Large intestine (tissue), 3 donors: ENCODE data around the gene CLDN6. TPM values are rescaled to one million over a fixed set of nuclear protein-coding genes. Genes with fewer than 3 reads are reported as not detected.

Experiments used
- DNase-seq, 2 donors: peaks; one replicate each; pipeline versions ENCODE4 v3.0.0 to v3.0.0-alpha.2; 2013
- H3K27ac ChIP-seq: one replicate; pipeline ENCODE4 v1.5.1; 2013; ENCODE audit warnings: low read length
- H3K27me3 ChIP-seq: 2 replicates; pipeline ENCODE4 v1.6.1; 2013; ENCODE audit warnings: low read length; ENCODE audit not compliant: control insufficient read depth, insufficient read depth
- H3K36me3 ChIP-seq: 2 replicates; pipeline ENCODE4 v1.6.1; 2013; ENCODE audit warnings: low read length; ENCODE audit not compliant: control insufficient read depth, insufficient read depth
- H3K4me1 ChIP-seq: one replicate; pipeline ENCODE4 v1.6.1; 2013; ENCODE audit warnings: low read length; ENCODE audit not compliant: control insufficient read depth, insufficient read depth
- H3K4me3 ChIP-seq: one replicate; pipeline ENCODE4 v1.5.1; 2013; ENCODE audit warnings: low read length
- H3K9me3 ChIP-seq: one replicate; pipeline ENCODE4 v1.6.1; 2013; ENCODE audit warnings: mild to moderate bottlenecking, low read depth, low read length, moderate library complexity; ENCODE audit not compliant: control insufficient read depth
- WGBS: methylation state at CpG from one replicate; pipeline ENCODE4 v1.1.5; 2013; ENCODE audit warnings: low lambda C conversion rate; ENCODE audit not compliant: insufficient coverage; 5-methylcytosine and 5-hydroxymethylcytosine counted together
- polyA plus RNA-seq: library from polyadenylated mRNA; unstranded; fragments of 120-200 nt; gene quantifications from one replicate; pipeline ENCODE4 v1.2.1, GENCODE V29; 2013

CLDN6 gene
- polyA plus RNA-seq, 1 donor = 26.0 TPM

- H3K27me3 ChIP-seq = peaks cover 15% of the 10 kb centered on the region
- peak overlapping the region; percentile 64 for H3K4me3 ChIP-seq
- H3K36me3 ChIP-seq = peaks cover 7% of the 10 kb centered on the region
- WGBS = no CpG with 5 or more reads among the region's 57 CpGs
- peak; percentile 70 to 86 for DNase-seq
- H3K9me3 ChIP-seq = no peaks in the 10 kb centered on the region
- peak overlapping the region; percentile 97 for H3K27ac ChIP-seq
- peaks cover 52% of the 10 kb centered on the region for H3K4me1 ChIP-seq
These were observed 2.8 kb upstream of the CLDN6 start for GRCh38 chr16:3020604-3021448.

GRCh38 chr16:3020247-3020603 is 2.2 kb upstream of the CLDN6 start, which contains the start of gene TNFRSF12A:
Gene TNFRSF12A, plus strand, starts transcription at chr16:3020368. Its CDS starts 30 bp downstream, at chr16:3020398.
- H3K4me3 ChIP-seq = peak within 1 kb of the TSS; percentile 64
- H3K36me3 ChIP-seq = peaks cover 2% of the 10 kb centered on the region
- H3K9me3 ChIP-seq = no peaks in the 10 kb centered on the region
- H3K27me3 ChIP-seq = peaks cover 15% of the 10 kb centered on the region
- WGBS = no CpG with 5 or more reads among the region's 49 CpGs
- DNase-seq = peak; percentile 81 to 88
- H3K4me1 ChIP-seq = peaks cover 50% of the 10 kb centered on the region
- H3K27ac ChIP-seq = peak within 1 kb of the TSS; percentile 97

- Histone ChIP-seq H3K27me3 (peaks cover 15% of the 10 kb centered on the region), H3K27ac (no peak overlapping the region), H3K4me1 (peaks cover 49% of the 10 kb centered on the region), H3K4me3 (peak overlapping the region; percentile 64), H3K9me3 (no peaks in the 10 kb centered on the region), H3K36me3 (peaks cover 2% of the 10 kb centered on the region)
- DNase-seq = no peak
- 60% methylated on average over 1 of the region's 40 CpGs for WGBS
These were observed 1.7 kb upstream of the CLDN6 start for GRCh38 chr16:3019594-3020246.

GRCh38 chr16:3017344-3017743 is 639 bp downstream of the CLDN6 start:
- peaks cover 59% of the 10 kb centered on the region for H3K4me1 ChIP-seq
- H3K27me3 ChIP-seq = peaks cover 30% of the 10 kb centered on the region
- peak overlapping the region; percentile 59 for H3K4me3 ChIP-seq
- H3K9me3 ChIP-seq = no peaks in the 10 kb centered on the region
- peak in 1 of 2 donors; percentile 51 for DNase-seq
- H3K36me3 ChIP-seq = no peaks in the 10 kb centered on the region
- H3K27ac ChIP-seq = peak overlapping the region; percentile 83
- WGBS = no CpG with 5 or more reads among the region's 20 CpGs

- peaks cover 57% of the 10 kb centered on the region for H3K4me1 ChIP-seq
- no peaks in the 10 kb centered on the region for H3K9me3 ChIP-seq
- WGBS = no CpG with 5 or more reads among the region's 13 CpGs
- H3K36me3 ChIP-seq = no peaks in the 10 kb centered on the region
- H3K27ac ChIP-seq = no peak overlapping the region
- H3K4me3 ChIP-seq = no peak overlapping the region
- H3K27me3 ChIP-seq = peaks cover 38% of the 10 kb centered on the region
- DNase-seq = no peak
These were observed 2.0 kb downstream of the CLDN6 start for GRCh38 chr16:3015865-3016521.

GRCh38 chr16:3014971-3015370 is 3.0 kb downstream of the CLDN6 start:
- H3K27me3 ChIP-seq = peaks cover 38% of the 10 kb centered on the region
- H3K36me3 ChIP-seq = no peaks in the 10 kb centered on the region
- WGBS = no CpG with 5 or more reads among the region's 6 CpGs
- H3K4me3 ChIP-seq = no peak overlapping the region
- no peak for DNase-seq
- peaks cover 67% of the 10 kb centered on the region for H3K4me1 ChIP-seq
- H3K9me3 ChIP-seq = no peaks in the 10 kb centered on the region
- H3K27ac ChIP-seq = no peak overlapping the region

GRCh38 chr16:3013998-3014690 is 3.8 kb downstream of the CLDN6 start:
- WGBS = no CpG with 5 or more reads among the region's 12 CpGs
- peak in 1 of 2 donors; percentile 29 for DNase-seq
- Histone ChIP-seq H3K27me3 (peaks cover 40% of the 10 kb centered on the region), H3K4me1 (peaks cover 67% of the 10 kb centered on the region), H3K36me3 (no peaks in the 10 kb centered on the region), H3K4me3 (no peak overlapping the region), H3K9me3 (no peaks in the 10 kb centered on the region), H3K27ac (no peak overlapping the region)

- H3K27ac ChIP-seq = no peak overlapping the region
- H3K9me3 ChIP-seq = no peaks in the 10 kb centered on the region
- peaks cover 41% of the 10 kb centered on the region for H3K27me3 ChIP-seq
- DNase-seq = no peak
- no peaks in the 10 kb centered on the region for H3K36me3 ChIP-seq
- WGBS = no CpG with 5 or more reads among the region's 27 CpGs
- H3K4me1 ChIP-seq = peaks cover 67% of the 10 kb centered on the region
- H3K4me3 ChIP-seq = no peak overlapping the region
These were observed 4.5 kb downstream of the CLDN6 start for GRCh38 chr16:3013491-3013951.

GRCh38 chr16:3012828-3013420 is 5.1 kb downstream of the CLDN6 start, which contains the start of gene CLDN9:
Gene CLDN9, plus strand, starts transcription at chr16:3012923. Its CDS starts 440 bp downstream, at chr16:3013363.
- no peaks in the 10 kb centered on the region for H3K9me3 ChIP-seq
- H3K4me1 ChIP-seq = peaks cover 68% of the 10 kb centered on the region
- H3K27me3 ChIP-seq = peaks cover 41% of the 10 kb centered on the region
- H3K27ac ChIP-seq = no peak within 1 kb of the TSS
- WGBS = no CpG with 5 or more reads among the region's 27 CpGs
- no peaks in the 10 kb centered on the region for H3K36me3 ChIP-seq
- DNase-seq = peak; percentile 60 to 80
- no peak within 1 kb of the TSS for H3K4me3 ChIP-seq
